K562 (cell line): ENCODE data around the gene ASB13. TPM values are rescaled to one million over a fixed set of nuclear protein-coding genes. Genes with fewer than 3 reads are reported as not detected.

Experiments
- ATAC-seq: fragments of 200-7000 bp; cut with Tn5 transposase; 3 replicates; pipeline ENCODE4 v1.9.1; 2020; ENCODE audit warnings: moderate library complexity
- BruUV-seq: library from RNA; stranded (reverse); fragments of 400-500 nt; replicated peaks from 2 replicates; lab custom pipeline; 2021; lab: Mats Ljungman, UMichigan
- CTCF ChIA-PET: fragments of 300-600 bp; formaldehyde crosslinking; extraction: SDS; loops from one replicate; lab custom pipeline; 2021; ENCODE audit warnings: low intra/inter-chr PET ratio; lab: Yijun Ruan, JAX
- POLR2A ChIA-PET: fragments of 300-600, 350-650 bp; sonication (Branson Sonifier 250); formaldehyde crosslinking; extraction: SDS; loops from one replicate; lab custom pipeline; 2021; ENCODE audit warnings: antibody characterized with exemption, inconsistent platforms; lab: Yijun Ruan, JAX
- DNase-seq, 4 experiments: peaks; one replicate each; pipeline versions ENCODE4 v3.0.0 to v3.0.0-alpha.2; 2011 to 2018; ENCODE audit warnings: low spot score in 3 of 4, mixed read lengths in 3 of 4; ENCODE audit errors: extremely low read depth in 1 of 4
- FAIRE-seq: peaks from 2 replicates; lab custom pipeline; 2011; peaks lifted over from hg19 to GRCh38; lab: Jason Lieb, UNC
- H2AFZ ChIP-seq: 2 replicates; pipeline ENCODE4 v1.6.0; 2011; ENCODE audit warnings: low read depth, low read length, control low read depth, inconsistent platforms
- H3K27ac ChIP-seq: fragments of 200-600 bp; 3 replicates; pipeline ENCODE4 v1.8.0; 2011; ENCODE audit warnings: low read depth, mild to moderate bottlenecking, control low read depth, inconsistent platforms, low read length, moderate library complexity, mixed read lengths; ENCODE audit errors: extremely low read depth
- H3K27me3 ChIP-seq, 2 experiments: fragments of 300-600 bp in 1 of 2; 2 replicates in 1 of 2; 3 replicates in 1 of 2; pipeline versions ENCODE4 v1.6.0 to v1.8.0; 2011; ENCODE audit warnings: inconsistent platforms in 2 of 2, low read length in 2 of 2, mild to moderate bottlenecking in 1 of 2, mixed read lengths in 1 of 2, moderate library complexity in 1 of 2; ENCODE audit not compliant: control insufficient read depth in 2 of 2, insufficient read depth in 2 of 2
- H3K36me3 ChIP-seq: fragments of 300-600 bp; 3 replicates; pipeline ENCODE4 v1.8.0; 2011; ENCODE audit warnings: mild to moderate bottlenecking, low read length, inconsistent platforms; ENCODE audit not compliant: control insufficient read depth, insufficient read depth
- H3K4me1 ChIP-seq, 2 experiments: fragments of 200-600 bp in 1 of 2; replicated peaks in 1 of 2; 2 replicates in 1 of 2; 3 replicates in 1 of 2; pipeline versions ENCODE4 v1.5.1 to v1.8.0; 2011; ENCODE audit warnings: inconsistent platforms in 2 of 2, low read length in 2 of 2, mild to moderate bottlenecking in 1 of 2, mixed read lengths in 1 of 2, moderate library complexity in 1 of 2; ENCODE audit not compliant: control insufficient read depth in 2 of 2, insufficient read depth in 2 of 2
- H3K4me2 ChIP-seq: 2 replicates; pipeline ENCODE4 v1.6.1; 2011; ENCODE audit warnings: low read length, control low read depth, inconsistent platforms, mixed read lengths; ENCODE audit not compliant: insufficient read depth
- H3K4me3 ChIP-seq: fragments of 200-600 bp; sonication (generic), shearing (Covaris generic); 2 replicates; pipeline ENCODE4 v1.5.1; 2016; ENCODE audit warnings: control low read depth, inconsistent platforms
- H3K79me2 ChIP-seq: fragments of 200-600 bp; 3 replicates; pipeline ENCODE4 v1.8.0; 2011; ENCODE audit warnings: low read length, inconsistent platforms; ENCODE audit not compliant: control insufficient read depth, insufficient read depth
- H3K9ac ChIP-seq, 2 experiments: 2 replicates each; pipeline versions ENCODE4 v1.6.0 to v1.6.1; 2011; ENCODE audit warnings: low read depth in 2 of 2, low read length in 2 of 2, control low read depth in 1 of 2, inconsistent platforms in 1 of 2, mild to moderate bottlenecking in 1 of 2, mixed read lengths in 1 of 2; ENCODE audit not compliant: insufficient read depth in 1 of 2
- H3K9me1 ChIP-seq: one replicate; pipeline ENCODE4 v1.6.0; 2011; ENCODE audit warnings: inconsistent platforms, mild to moderate bottlenecking, low read length, moderate library complexity; ENCODE audit not compliant: control insufficient read depth, insufficient read depth
- H3K9me3 ChIP-seq: replicated peaks from 2 replicates; pipeline ENCODE4 v1.5.1; 2011; ENCODE audit warnings: low read depth, low read length, inconsistent platforms; ENCODE audit not compliant: control insufficient read depth, insufficient read depth
- H4K20me1 ChIP-seq: replicated peaks from 2 replicates; pipeline ENCODE4 v1.6.1; 2011; ENCODE audit warnings: low read length, inconsistent platforms, mixed read lengths; ENCODE audit not compliant: control insufficient read depth, insufficient read depth
- BCOR ChIP-seq: fragments of 450-650 bp; IDR thresholded peaks from 2 replicates; pipeline ENCODE4 v1.6.1; 2016
- ETS2 ChIP-seq: IDR thresholded peaks from 2 replicates; pipeline ENCODE4 v1.6.1; 2016; ENCODE audit warnings: borderline replicate concordance, missing genetic modification characterization, mild to moderate bottlenecking, moderate library complexity, missing compliant biosample characterization; ENCODE audit not compliant: poor library complexity, severe bottlenecking
- GABPB1 ChIP-seq: sonication (generic); formaldehyde crosslinking; IDR thresholded peaks from 2 replicates; pipeline ENCODE4 v1.8.0; 2022; ENCODE audit warnings: mild to moderate bottlenecking, missing genetic modification reagents
- HDAC1 ChIP-seq, 2 experiments: fragments of 450-650 bp; IDR thresholded peaks; 2 replicates each; pipeline ENCODE4 v1.6.1; 2016 to 2017; ENCODE audit warnings: inconsistent platforms in 1 of 2, mild to moderate bottlenecking in 1 of 2, moderate library complexity in 1 of 2
- KLF6 ChIP-seq: fragments of 250-450 bp; sonication (Bioruptor Pico); IDR thresholded peaks from 2 replicates; pipeline ENCODE4 v1.4.0; 2020; ENCODE audit warnings: mild to moderate bottlenecking, moderate library complexity, borderline replicate concordance
- NCOA4 ChIP-seq: fragments of 450-650 bp; IDR thresholded peaks from 2 replicates; pipeline ENCODE4 v1.6.1; 2018; ENCODE audit warnings: mild to moderate bottlenecking; ENCODE audit not compliant: partially characterized antibody
- NFIC ChIP-seq: fragments of 450-650 bp; IDR thresholded peaks from 2 replicates; pipeline ENCODE4 v1.6.1; 2017; ENCODE audit warnings: mild to moderate bottlenecking, inconsistent platforms
- PRMT5 ChIP-seq: sonication (generic); formaldehyde crosslinking; IDR thresholded peaks from 2 replicates; pipeline ENCODE4 v1.5.0; 2020; ENCODE audit warnings: missing genetic modification reagents
- TSC22D4 ChIP-seq: fragments of 450-650 bp; IDR thresholded peaks from 2 replicates; pipeline ENCODE4 v1.6.1; 2016; ENCODE audit warnings: missing genetic modification characterization, missing biosample characterization, control low read depth
- ZNF316 ChIP-seq: fragments of 450-650 bp; IDR thresholded peaks from 2 replicates; pipeline ENCODE4 v1.6.1; 2016
- ZNF778 ChIP-seq: fragments of 450-650 bp; formaldehyde crosslinking; IDR thresholded peaks from 2 replicates; pipeline ENCODE4 v1.4.0; 2020; ENCODE audit warnings: mild to moderate bottlenecking, moderate library complexity
- WGBS: fragments of 100-300 bp; shearing (Covaris generic); methylation state at CpG from one replicate; pipeline ENCODE4 v1.1.6; 2016; ENCODE audit warnings: low coverage, mixed read lengths; ENCODE audit not compliant: insufficient coverage; ENCODE audit errors: missing lambda C conversion rate; 5-methylcytosine and 5-hydroxymethylcytosine counted together
- in situ Hi-C: fragments of 300-500 bp; cut with MboI; formaldehyde crosslinking; loops from 4 replicates; pipeline ENCODE4 v1.15.0; 2018; ENCODE audit warnings: inconsistent platforms, mixed read lengths
- intact Hi-C: fragments of 100-400 bp; cut with micrococcal nuclease; formaldehyde crosslinking; loops from 2 replicates; pipeline ENCODE4 v1.14.2; 2022
- polyA plus RNA-seq, 8 experiments: library from polyadenylated mRNA; depleted of rRNA in 4 of 8; stranded (reverse) in 5 of 8; unstranded in 3 of 8; fragments of >200 nt; fragmentation: Nextera tagmentation in 2 of 8; fragmentation: Illumina TruSeq in 1 of 8; extraction: Ambion mirVana in 2 of 8; extraction: Trizol in 1 of 8; gene quantifications; 2 replicates each; pipeline versions ENCODE4 v1.2.1 to v1.2.3, GENCODE V29; 2011 to 2014; ENCODE audit warnings: inconsistent platforms in 1 of 8, missing spikeins in 1 of 8
- total RNA-seq, 7 experiments: library from RNA; depleted of rRNA in 6 of 7; stranded (reverse); fragments of >200 nt in 6 of 7; fragmentation: Illumina TruSeq in 2 of 7; extraction: Trizol in 2 of 7; gene quantifications; 2 replicates each; pipeline versions ENCODE4 v1.2.1 to v1.2.3, GENCODE V29; 2011 to 2021; ENCODE audit warnings: low replicate concordance in 1 of 7
- TF ChIP-seq, protein P1 (sequence below): fragments of 450-650 bp; IDR thresholded peaks from 2 replicates; pipeline ENCODE4 v1.6.1; 2016; ENCODE audit warnings: borderline replicate concordance
- TF ChIP-seq, protein P2 (sequence below): fragments of 450-650 bp; formaldehyde crosslinking; conservative IDR thresholded peaks from 2 replicates; pipeline ENCODE4 v1.4.0; 2022; ENCODE audit warnings: mild to moderate bottlenecking, missing genetic modification characterization
- TF ChIP-seq, protein P3 (sequence below): IDR thresholded peaks from 2 replicates; pipeline ENCODE4 v1.6.1; 2016; ENCODE audit warnings: missing genetic modification characterization, missing compliant biosample characterization
- TF ChIP-seq, protein P4 (sequence below): fragments of 450-650 bp; formaldehyde crosslinking; IDR thresholded peaks from 2 replicates; pipeline ENCODE4 v1.4.0; 2022; ENCODE audit warnings: missing genetic modification characterization

ASB13 gene
- total and polyA plus RNA-seq, 9 of the 15 experiments (the other 6 are each of a cell fraction or from before 2014, with no cell fraction given), result 5.2 to 28.8 (median 16.9) TPM

DNA sequence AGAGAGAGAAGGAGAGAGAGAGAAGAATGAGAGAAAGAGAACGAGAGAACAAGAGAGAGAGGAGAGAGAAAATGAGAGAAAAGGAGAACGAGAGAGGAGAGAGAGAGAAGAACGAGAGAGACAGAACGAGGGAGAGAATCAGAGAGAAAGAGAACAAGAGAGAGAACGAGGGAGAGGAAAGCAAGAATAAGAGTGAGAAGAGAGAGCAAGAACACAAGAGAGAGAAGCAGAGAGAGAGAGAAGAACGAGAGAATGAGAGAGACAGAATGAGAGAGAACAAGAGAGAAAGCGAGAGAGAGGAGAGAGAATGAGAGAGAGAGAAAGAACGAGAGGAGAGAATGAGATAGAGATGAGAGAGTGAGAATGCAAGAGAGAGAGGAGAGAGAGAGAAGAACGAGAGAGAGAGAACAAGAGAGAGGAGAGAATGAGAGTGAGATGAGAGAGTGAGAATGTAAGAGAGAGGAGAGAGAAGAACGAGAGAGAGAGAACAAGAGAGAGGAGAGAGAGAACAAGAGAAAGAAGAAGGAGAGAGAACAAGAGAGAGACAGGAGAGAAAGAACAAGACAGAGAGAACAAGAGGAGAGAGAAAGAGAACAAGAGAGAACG lies 68.2 kb downstream of the ASB13 start:
- ChIA-PET CTCF (interaction anchor here (0.6 kb wide), 1 partner anchor 156 kb away, joined by 3 read pairs; no protein-coding TSS in a partner anchor), POLR2A (no interaction called here)
- no peak for DNase-seq
- in situ Hi-C loops, result no loop called here
- Histone ChIP-seq H4K20me1 (no peaks in the 10 kb centered on the region), H3K36me3 (no peaks in the 10 kb centered on the region), H3K9ac (no peak overlapping the region), H3K4me1 (peaks cover 10 to 12% of the 10 kb centered on the region in 2 experiments; a peak in 4 of 5 replicates), H3K4me2 (no peak overlapping the region), H3K9me3 (no peaks in the 10 kb centered on the region), H3K27me3 (no peaks in the 10 kb centered on the region), H3K4me3 (no peak overlapping the region), H3K27ac (no peak overlapping the region), H3K9me1 (no peaks in the 10 kb centered on the region), H3K79me2 (no peaks in the 10 kb centered on the region), H2AFZ (peak overlapping the region; percentile 44; the same call in 1 of the 2 replicates)
- no peak for ATAC-seq
- FAIRE-seq, result no peak
- BruUV-seq, result no TSS peak
- intact Hi-C loops, result no loop called here
- WGBS, result 26% methylated on average over 8 of the region's 11 CpGs
- TF ChIP-seq NCOA4 (peak; percentile 35), TSC22D4 (tag) (peak; percentile 4; the same call in 1 of the 2 replicates), GABPB1 (CRISPR knock-in tag) (no peak), ZNF316 (no peak), ETS2 (tag) (no peak), KLF6 (CRISPR knock-in tag) (no peak), PRMT5 (CRISPR knock-in tag) (no peak), BCOR (peak; percentile 4; the same call in 1 of the 2 replicates), HDAC1 (IDR thresholded peaks at IDR 0.05) (0 out of 4 replicates have a peak, but pooled peaks of 1 of the 2 experiments have one; percentile 20), NFIC (no peak), ZNF778 (CRISPR knock-in tag) (no peak)
- TF ChIP-seq, protein P1, sequence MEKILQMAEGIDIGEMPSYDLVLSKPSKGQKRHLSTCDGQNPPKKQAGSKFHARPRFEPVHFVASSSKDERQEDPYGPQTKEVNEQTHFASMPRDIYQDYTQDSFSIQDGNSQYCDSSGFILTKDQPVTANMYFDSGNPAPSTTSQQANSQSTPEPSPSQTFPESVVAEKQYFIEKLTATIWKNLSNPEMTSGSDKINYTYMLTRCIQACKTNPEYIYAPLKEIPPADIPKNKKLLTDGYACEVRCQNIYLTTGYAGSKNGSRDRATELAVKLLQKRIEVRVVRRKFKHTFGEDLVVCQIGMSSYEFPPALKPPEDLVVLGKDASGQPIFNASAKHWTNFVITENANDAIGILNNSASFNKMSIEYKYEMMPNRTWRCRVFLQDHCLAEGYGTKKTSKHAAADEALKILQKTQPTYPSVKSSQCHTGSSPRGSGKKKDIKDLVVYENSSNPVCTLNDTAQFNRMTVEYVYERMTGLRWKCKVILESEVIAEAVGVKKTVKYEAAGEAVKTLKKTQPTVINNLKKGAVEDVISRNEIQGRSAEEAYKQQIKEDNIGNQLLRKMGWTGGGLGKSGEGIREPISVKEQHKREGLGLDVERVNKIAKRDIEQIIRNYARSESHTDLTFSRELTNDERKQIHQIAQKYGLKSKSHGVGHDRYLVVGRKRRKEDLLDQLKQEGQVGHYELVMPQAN, result 0 out of 2 replicates have a peak, but pooled peaks have one; percentile 44
- TF ChIP-seq, protein P2, sequence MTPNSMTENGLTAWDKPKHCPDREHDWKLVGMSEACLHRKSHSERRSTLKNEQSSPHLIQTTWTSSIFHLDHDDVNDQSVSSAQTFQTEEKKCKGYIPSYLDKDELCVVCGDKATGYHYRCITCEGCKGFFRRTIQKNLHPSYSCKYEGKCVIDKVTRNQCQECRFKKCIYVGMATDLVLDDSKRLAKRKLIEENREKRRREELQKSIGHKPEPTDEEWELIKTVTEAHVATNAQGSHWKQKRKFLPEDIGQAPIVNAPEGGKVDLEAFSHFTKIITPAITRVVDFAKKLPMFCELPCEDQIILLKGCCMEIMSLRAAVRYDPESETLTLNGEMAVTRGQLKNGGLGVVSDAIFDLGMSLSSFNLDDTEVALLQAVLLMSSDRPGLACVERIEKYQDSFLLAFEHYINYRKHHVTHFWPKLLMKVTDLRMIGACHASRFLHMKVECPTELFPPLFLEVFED (CRISPR knock-in tag), result peak; percentile 60; the same call in 1 of the 2 replicates
- TF ChIP-seq, protein P3, sequence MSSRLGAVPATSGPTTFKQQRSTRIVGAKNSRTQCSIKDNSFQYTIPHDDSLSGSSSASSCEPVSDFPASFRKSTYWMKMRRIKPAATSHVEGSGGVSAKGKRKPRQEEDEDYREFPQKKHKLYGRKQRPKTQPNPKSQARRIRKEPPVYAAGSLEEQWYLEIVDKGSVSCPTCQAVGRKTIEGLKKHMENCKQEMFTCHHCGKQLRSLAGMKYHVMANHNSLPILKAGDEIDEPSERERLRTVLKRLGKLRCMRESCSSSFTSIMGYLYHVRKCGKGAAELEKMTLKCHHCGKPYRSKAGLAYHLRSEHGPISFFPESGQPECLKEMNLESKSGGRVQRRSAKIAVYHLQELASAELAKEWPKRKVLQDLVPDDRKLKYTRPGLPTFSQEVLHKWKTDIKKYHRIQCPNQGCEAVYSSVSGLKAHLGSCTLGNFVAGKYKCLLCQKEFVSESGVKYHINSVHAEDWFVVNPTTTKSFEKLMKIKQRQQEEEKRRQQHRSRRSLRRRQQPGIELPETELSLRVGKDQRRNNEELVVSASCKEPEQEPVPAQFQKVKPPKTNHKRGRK (tag), result peak; percentile 92
- TF ChIP-seq, protein P4, sequence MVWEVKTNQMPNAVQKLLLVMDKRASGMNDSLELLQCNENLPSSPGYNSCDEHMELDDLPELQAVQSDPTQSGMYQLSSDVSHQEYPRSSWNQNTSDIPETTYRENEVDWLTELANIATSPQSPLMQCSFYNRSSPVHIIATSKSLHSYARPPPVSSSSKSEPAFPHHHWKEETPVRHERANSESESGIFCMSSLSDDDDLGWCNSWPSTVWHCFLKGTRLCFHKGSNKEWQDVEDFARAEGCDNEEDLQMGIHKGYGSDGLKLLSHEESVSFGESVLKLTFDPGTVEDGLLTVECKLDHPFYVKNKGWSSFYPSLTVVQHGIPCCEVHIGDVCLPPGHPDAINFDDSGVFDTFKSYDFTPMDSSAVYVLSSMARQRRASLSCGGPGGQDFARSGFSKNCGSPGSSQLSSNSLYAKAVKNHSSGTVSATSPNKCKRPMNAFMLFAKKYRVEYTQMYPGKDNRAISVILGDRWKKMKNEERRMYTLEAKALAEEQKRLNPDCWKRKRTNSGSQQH, result 0 out of 2 replicates have a peak, but pooled peaks have one; percentile 9
